K562 (cell line): ENCODE results near the gene ASPDH. TPM values are rescaled to one million over a fixed set of nuclear protein-coding genes. Genes with fewer than 3 reads are reported as not detected.
A peak's percentile ranks its signal among the peaks of the same experiment; 100 is the strongest.

ENCODE experiments used
- ETS2 ChIP-seq: IDR thresholded peaks from 2 replicates; pipeline ENCODE4 v1.6.1; 2016; ENCODE audit warnings: borderline replicate concordance, missing genetic modification characterization, mild to moderate bottlenecking, moderate library complexity, missing compliant biosample characterization; ENCODE audit not compliant: poor library complexity, severe bottlenecking
- NR0B1 ChIP-seq: fragments of 450-650 bp; IDR thresholded peaks from one replicate; pipeline ENCODE4 v1.6.1; 2018; ENCODE audit warnings: mild to moderate bottlenecking, moderate library complexity; ENCODE audit not compliant: partially characterized antibody
- NR2C2 ChIP-seq, 2 experiments: fragments of 200-800 bp in 1 of 2; sonication (Bioruptor generic) in 1 of 2; sonication (generic) in 1 of 2; formaldehyde crosslinking in 1 of 2; IDR thresholded peaks; 2 replicates each; pipeline versions ENCODE4 v1.6.1 to v1.8.0; 2016 to 2022; ENCODE audit warnings: mild to moderate bottlenecking in 1 of 2, missing compliant biosample characterization in 1 of 2, missing genetic modification characterization in 1 of 2, missing genetic modification reagents in 1 of 2
- POLR2AphosphoS2 ChIP-seq: IDR thresholded peaks from 2 replicates; pipeline ENCODE4 v1.6.1; 2012; ENCODE audit warnings: low read length, improper control_type of control experiment
- POLR2G ChIP-seq: fragments of 200-400 bp; formaldehyde crosslinking; IDR thresholded peaks from 2 replicates; pipeline ENCODE4 v1.6.1; 2017; ENCODE audit warnings: low read depth, mild to moderate bottlenecking, antibody characterized with exemption, low read length, moderate library complexity
- ZNF197 ChIP-seq: fragments of 200-800 bp; sonication (Bioruptor generic); IDR thresholded peaks from 2 replicates; pipeline ENCODE4 v1.6.1; 2016; ENCODE audit warnings: low read depth, missing genetic modification characterization, missing compliant biosample characterization
- polyA plus RNA-seq, 8 experiments: library from polyadenylated mRNA; depleted of rRNA in 4 of 8; stranded (reverse) in 5 of 8; unstranded in 3 of 8; fragments of >200 nt; fragmentation: Nextera tagmentation in 2 of 8; fragmentation: Illumina TruSeq in 1 of 8; extraction: Ambion mirVana in 2 of 8; extraction: Trizol in 1 of 8; gene quantifications; 2 replicates each; pipeline versions ENCODE4 v1.2.1 to v1.2.3, GENCODE V29; 2011 to 2014; ENCODE audit warnings: inconsistent platforms in 1 of 8, missing spikeins in 1 of 8
- total RNA-seq, 7 experiments: library from RNA; depleted of rRNA in 6 of 7; stranded (reverse); fragments of >200 nt in 6 of 7; fragmentation: Illumina TruSeq in 2 of 7; extraction: Trizol in 2 of 7; gene quantifications; 2 replicates each; pipeline versions ENCODE4 v1.2.1 to v1.2.3, GENCODE V29; 2011 to 2021; ENCODE audit warnings: low replicate concordance in 1 of 7

Gene ASPDH
- total and polyA plus RNA-seq, 9 of the 15 experiments (the other 6 are each of a cell fraction or from before 2014, with no cell fraction given) = not detected

- TF ChIP-seq ZNF197 (CRISPR knock-in tag) = no peak
- no peak for TF ChIP-seq NR0B1
- TF ChIP-seq NR2C2 (CRISPR knock-in tag; IDR thresholded peaks at IDR 0.05) = no peak
- TF ChIP-seq NR2C2 (tag; IDR thresholded peaks at IDR 0.05) = no peak
- peak; percentile 35; the same call in 1 of the 2 replicates for TF ChIP-seq POLR2G
- no peak for TF ChIP-seq POLR2AphosphoS2
- no peak for TF ChIP-seq ETS2
Observed at GRCh38 chr19:50505856-50506611, 7.7 kb downstream of the ASPDH start (continued).
